GM11168 (cell line): ENCODE data around the gene TLX3.
"Not testable (repeated sequence)": the region's sequence is repeated elsewhere in the genome, so short reads cannot be mapped to it uniquely, and the experiment has no call there.

Source experiments
- in situ Hi-C: fragments of 300-500 bp; cut with MboI; formaldehyde crosslinking; loops from one replicate; pipeline ENCODE4 v1.12.0; 2022; ENCODE audit warnings: low sequenced_read_pairs; ENCODE audit not compliant: unreplicated experiment

Gene TLX3

DNA sequence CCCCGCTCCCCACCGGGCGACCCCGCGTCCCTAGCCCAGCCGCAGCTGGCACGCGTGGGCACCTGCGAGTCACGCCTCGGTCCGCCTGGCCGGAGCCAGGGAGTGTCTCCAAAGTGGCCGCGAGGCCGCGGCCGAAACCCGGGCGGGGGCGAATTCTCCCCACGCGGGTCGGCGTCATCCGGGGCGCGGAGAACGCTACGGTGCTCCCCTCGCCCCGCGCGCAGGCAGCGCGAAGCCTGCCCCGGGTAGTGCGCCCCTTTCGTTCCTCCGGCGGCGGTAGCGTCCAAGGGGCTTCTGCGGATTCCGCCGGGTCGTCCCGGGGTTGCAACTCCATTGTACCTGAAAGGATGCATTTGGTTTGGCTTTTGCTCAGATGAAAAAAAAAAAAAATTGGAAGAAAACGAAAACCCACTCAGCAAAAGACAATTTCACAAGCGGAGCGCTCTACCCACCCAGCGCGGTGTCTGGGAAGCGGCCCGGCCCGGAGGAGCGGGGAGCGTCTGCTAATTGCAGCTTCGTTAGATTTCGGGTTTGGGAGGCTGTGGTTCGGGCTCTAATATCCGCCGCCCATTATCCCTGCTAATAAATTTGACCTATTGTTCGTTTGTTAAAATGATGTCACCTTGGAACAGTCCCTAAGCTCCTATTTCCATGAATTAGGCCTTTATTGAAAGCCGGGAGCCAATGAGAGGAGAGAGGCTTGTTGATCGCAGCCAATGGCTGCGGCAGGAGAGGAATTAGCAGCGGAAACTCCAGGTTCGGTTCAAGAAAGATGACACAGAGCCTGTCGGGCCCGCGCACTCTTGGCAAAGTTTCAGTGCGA, at the start of gene TLX3:
Gene TLX3, plus strand, starts transcription at position 796 of the 823 bp plus-strand sequence. CDS start 118 bp downstream, outside the sequence.
- in situ Hi-C loops: no loop called here

DNA sequence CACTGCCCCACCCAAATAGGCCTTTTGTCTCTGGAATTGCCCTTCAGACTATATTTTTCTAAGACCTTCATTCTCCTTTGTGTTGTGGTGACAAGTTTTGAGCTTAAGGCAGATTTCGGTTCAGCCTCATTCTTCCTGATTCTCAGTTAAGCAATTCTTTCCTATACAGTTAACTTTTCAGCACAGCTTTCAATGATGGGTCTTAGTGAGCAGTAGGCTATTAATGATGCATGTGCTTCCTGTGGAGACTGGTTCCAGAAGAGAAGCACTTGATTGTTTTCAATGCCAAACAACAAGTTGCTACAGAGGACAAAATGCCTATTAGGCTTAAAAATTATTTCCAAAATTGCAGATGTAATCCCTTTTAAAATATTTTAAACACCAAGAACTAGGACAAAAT, 47.7 kb upstream of the TLX3 start:
- in situ Hi-C loops: no loop called here

DNA sequence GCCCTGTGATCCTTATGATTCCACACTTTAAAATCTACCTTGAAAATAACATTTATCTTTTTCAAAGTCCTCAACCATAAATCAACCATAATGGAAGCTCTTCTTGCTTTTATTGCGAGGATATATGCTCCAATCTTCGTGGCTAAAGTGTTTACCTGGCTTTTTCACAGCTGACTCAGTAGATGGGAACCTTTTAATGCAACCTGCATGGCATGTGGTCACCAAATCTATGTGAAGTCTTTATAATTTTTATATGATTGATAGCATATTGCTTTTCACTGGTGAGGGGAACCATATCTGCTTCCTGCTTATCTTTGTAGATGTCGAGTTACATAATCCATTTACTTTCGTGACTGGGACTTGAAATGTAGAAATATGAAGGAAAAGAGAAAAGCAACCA, 47.1 kb upstream of the TLX3 start:
- in situ Hi-C loops: no loop called here

DNA sequence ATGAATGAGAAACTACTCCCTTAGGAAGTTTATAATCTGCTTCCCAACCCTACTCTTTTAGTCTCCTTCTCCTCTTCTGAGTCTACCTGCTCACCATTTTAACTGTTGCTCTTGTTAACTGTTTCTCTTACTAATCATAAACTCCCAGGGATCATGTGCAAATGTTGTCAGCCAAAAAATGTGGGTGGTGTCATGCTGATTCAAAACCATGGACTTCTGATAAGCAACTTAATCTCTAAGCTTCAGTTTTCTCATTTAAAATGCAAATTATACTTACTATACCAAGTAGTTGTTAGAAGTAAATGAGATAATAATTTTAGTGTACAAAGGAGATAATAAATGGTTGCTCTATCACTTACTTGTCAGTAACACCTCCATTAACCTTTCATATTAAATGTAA, 45.9 kb upstream of the TLX3 start:
- in situ Hi-C loops: no loop called here

DNA sequence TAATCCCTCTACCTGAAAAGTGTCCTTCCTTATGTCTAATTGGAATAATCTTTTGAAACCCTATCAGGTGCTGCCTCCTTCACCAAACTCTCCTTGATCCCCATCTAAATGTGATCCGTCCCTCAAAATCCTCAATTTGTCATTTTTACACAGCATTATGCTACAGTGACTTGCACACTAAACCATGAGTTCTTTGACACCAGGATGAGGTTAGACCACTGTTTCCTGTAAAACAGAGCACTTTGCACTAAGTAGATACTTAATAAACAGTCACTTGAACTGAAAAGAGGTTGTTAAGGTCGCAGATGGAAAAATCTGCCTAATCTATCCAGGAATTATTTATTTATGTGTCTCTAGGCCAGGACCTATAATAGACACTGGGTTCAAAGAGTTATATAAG, 44.2 kb upstream of the TLX3 start:
- in situ Hi-C loops: no loop called here

DNA sequence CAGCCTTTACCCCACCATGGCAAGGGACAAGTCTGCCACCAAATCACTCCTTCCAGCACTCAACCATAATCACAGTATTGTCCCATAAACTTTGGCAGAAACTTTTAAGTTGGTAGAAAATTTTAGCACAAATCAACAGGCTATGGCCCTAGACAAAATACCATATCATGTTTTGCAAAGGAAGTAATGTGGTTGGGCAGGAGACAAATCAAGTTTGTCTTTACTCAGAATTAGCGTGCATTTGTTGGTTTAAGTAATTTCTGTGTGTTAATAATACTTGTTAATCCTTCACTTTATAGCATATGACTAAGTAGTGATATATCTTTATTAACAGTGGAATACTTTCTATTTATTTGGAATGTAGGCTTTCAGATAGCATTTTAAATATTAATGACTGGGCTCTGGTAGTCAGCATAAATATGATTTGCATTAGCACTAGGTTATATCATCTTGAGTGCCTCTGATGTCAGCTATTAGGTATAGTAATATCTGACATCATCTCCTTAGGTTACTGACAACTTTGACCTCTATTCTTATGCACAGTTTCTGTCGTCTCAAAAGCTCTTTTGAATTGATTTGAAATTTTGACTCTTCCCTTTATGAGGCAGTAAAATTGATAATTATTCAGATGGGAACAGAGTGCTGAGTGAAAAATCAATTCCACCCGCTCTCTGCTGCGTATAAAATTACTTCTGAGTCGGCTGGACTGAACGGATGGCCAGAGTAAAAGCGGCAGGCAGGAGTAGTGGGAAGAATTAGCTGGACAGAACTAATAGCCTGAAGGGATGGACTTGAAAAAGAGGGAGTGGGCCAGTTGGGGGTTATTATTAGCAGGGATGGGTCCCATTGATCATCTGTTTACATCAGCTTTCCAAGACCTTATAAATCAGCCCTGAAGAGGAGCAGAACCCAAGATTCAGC, 40.1 kb upstream of the TLX3 start:
- in situ Hi-C loops: no loop called here

DNA sequence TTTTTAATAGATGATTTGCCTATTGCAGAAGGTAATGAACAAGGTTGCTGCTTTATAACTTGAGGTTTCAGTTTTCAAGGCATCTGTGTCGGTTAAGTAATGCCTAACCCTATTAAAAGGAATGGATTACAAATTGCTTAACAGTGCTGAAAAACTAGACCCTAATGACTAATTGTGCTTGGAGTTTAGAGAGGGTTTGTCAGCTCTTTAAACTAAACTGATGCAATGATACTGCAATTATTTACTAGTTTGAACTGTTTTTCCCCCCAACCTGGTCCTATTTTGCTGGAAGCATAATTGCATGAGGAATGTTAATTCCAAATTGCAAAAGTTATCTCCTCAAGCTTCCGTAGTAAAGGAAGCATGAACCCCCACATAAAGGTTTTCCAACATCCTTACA, 39.3 kb upstream of the TLX3 start:
- in situ Hi-C loops: no loop called here

DNA sequence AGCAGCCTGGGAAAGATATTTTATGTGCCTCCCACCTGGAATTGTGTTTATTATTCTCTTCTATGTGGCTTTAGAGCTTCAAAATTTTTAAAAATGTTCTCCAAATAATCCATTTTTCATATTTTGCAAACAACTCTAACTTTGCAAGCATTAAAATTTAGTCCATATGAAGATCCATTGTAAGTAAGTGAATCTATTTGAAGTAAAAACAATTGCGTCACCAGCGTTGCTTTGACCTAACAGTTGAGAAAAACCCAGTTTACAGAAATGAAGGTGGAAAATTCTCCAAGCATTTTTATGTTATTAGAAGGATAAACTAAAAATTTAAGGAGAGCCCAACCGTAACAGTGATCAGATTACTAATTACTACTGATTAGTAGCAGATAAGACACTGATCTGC, 38.9 kb upstream of the TLX3 start:
- in situ Hi-C loops: no loop called here

DNA sequence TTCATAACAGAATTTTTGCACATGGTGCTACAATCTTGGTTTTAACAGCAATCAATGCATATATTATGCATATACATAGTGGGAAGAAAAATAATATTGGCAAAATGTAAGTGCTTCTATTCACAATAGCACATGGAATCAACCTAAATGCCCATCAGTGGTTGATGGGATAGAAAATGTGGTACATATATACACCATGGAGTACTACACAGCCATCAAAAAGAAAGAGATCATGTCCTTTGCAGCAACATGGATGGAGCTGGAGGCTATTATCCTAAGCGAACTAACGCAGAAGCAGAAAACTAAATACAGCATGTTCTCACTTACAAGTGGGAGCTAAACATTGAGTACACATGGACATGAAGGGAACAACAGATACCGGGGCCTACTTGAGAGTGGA, 37.2 kb upstream of the TLX3 start:
- in situ Hi-C loops: no loop called here

DNA sequence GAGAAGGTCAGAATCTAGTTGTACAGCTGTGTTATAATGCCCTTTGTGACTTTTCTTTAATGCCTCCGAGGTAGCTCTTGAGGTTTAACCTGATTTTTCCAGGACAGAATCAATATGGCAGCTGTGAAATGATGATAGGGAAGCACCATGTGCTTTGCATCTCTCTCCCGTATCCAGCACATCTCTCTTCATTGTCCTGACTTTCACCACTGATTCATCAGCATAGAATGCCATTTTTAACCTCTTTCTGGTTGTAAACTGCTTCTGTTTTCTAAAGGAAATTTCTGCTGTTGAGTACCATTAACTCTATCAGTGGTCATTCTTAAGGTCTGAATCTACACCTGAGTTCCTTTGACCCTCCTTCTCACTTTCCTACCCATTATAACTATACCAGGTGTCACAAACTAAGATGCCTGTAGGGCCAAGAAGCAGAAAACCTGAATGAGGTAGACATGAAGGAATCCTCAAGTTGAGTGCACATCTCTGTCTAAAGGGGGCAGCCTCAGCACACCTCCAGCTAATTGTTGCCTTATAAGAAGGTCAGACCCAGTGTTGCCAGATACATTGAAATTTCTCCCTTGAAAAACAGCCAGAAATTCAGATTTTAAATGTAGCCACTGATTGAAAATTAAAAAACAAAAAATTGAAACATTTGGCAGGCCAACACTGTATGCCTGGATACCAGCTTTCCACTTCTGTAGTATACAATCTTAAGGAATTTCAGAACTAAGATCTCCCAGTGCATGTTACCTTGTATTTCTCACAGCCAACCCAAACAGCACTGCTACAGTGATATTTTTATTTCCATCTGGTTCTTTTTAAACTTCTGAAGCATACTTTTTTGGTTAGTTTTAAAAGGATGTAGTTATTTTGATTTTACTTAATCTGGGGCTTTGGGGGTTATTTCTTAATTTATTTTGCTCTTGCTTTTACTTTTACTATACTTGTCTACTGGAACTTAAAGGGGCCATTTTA, 35.8 kb upstream of the TLX3 start:
- in situ Hi-C loops: no loop called here

DNA sequence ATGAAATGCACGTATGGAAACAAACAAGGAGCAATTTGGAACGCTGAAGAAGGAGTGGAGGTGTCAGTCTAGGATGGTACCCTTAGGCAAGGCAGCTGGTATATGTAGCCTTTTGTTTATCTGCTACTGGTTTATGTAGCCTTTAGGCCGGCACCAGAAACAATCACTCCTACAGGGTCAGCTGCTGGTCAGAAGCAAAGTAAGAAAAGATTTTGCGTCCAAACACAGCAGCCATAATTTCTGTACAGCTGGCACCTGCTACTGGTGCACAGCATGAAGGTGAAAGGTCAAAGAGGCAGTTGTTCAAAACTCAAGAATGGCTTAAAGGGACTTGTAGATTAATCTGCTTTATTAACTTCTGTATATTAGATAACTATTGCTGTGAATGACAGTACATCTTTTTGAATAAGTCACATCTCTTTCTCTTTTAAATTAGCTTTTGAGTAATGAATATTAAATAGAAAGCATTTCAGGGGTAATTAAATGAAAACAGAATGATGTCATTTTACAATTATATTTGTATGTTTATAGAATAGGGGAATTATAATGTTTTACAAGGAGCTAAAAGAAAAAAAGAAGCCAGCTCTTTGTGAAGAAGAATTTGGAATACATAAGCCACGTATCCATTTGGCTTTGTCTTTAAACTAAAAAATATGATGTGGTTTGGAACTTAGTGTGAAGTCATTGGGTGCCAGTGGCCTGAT, 33.1 kb upstream of the TLX3 start:
- in situ Hi-C loops: no loop called here

DNA sequence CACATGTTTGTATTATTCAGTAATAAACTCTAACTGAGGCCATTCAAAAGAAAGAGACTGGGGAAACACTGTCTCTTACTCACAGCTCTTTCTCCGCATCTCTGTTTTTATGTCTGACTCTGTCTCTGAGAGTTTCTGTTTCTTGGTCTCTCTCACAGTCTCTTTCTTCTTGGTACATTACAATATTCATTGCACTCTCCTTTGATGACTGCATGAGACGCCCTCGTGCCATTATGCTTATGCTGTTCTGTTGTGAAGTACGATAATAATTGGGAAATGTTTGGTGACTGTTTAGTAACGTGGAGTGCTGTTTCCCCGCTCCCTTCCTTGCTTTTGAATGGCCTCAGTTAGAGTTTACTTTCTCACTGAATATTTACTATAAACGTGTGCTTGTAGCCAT, 25.3 kb upstream of the TLX3 start:
- in situ Hi-C loops: no loop called here

DNA sequence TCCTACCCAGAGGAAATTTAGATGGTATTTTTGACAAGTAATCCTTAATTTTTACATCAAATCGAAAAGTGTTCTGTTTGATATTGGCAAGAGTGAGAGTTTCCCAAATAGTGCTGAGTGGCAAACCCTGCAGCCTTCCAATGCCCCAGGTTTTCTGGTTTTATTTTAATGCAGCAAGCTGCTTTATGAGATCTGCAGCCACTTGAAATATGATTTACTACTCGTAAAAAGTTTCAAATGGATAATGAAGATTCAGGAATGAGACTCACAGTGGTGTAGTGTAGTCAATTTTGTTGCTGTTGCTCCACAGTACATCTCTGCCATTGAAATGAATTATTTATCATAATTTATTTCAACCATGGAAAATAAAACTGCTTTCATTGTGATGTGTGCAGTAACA, 23.6 kb upstream of the TLX3 start:
- in situ Hi-C loops: no loop called here

DNA sequence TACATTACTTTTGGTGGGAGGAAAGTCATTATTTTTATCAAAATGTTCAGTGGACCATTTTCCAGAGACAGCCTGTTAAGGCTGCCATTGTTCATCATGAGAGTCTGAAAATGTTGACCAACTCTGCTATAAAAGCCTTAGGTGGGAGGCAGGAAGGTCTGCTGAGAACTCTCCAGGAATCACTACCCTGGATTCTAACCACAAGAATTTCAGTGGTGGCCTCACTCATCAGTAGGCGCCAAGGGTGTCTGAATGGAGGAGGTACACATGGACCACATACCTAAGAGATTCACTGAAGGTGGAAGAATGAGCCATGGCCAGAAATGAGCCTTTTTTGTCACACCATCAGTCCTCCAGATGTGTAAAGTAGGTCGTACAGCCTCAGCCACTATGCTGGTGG, 21.0 kb upstream of the TLX3 start:
- in situ Hi-C loops: no loop called here

DNA sequence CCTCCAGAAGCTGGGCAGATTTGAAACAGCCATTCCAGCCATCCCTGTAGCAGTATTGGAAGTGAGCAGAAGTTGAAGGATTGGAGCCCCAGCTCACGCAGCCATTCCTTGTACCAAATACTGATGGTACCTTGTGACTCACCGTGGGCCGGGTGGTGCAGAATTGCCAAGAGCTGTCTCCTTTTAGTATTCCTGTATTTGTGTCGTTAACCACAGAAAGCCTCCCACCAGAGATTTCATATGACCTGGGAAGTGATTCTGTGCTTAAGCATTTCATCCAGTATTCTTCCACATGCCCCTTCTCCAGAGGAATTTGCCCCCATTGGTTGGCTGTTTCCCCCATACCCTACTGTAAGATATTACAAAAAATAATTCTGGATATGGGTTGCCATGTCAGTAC, 17.7 kb upstream of the TLX3 start:
- in situ Hi-C loops: no loop called here

DNA sequence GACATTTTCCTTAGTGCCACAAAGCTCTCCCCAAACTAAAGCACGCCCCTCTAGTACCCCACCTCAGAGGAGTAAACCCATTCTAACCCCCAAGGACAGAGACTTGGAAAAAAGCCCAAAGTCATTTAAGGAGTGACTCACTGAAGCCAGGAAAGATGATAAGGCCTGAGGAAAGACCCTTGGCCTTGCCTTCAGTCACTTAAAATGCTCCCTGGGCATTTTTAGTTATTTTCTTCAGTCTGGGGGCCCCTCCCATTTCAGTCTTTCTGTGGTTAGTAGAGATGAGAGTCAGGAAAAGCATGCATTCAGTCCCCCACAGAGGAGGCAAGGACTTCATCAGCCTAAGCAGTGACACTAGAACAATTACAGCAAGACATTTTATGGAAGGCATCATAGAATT, 13.7 kb upstream of the TLX3 start:
- in situ Hi-C loops: no loop called here

DNA sequence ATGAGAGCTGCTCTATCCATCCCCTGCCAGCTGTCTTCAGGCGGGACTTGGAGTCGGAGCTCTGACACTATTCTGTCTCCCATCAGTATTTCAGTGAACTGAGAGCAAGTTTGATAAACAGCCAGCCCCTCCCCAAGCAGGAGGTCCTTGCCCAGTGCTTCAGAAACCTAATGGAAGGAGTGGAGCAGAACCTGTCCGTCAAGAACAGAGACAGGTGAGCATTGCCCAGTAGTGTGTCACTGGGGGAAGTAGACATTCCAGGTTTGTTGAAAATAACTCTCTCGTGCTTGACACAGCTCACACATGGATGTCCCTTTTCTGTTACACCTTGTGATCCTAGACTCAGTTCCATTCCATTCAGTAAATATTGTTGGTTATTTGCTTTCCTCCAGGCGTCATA, 13.2 kb upstream of the TLX3 start:
- in situ Hi-C loops: no loop called here

DNA sequence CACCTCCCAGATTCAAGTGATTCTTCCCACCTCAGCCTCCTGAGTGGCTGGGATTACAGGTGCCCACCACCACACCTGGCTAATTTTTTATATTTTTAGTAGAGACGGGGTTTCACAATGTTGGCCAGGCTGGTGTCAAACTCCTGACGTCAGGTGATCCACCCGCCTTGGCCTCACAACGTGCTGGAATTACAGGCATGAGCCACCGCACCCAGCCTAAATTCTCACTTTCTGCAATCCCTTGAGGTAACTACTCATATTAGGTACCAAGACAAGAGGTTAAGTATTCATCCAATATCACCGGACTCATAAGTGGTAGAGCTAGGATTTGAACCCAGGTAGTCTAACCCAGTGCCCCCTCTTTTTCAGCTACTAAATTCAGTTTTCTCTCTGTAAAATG, 11.1 kb upstream of the TLX3 start:
- in situ Hi-C loops: not testable (repeated sequence)

DNA sequence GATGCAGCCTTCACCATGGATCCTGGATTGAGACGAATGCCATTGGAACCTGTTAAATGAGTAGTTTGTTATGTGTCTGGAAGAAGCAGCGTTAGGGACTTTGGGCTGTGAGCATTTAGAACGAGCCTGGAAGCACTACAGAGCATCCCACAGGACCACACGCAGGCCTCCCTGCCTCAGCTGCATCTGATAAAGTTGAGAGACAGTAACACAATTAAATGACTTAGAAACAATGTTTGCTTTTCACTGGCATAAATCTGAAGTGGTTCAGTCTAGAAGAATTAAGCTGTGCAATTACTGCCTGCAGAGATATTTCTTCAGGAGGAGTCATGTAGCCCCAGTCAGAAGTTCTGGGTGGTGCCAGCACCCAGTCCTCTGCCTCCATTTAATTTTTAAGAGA, 9.8 kb upstream of the TLX3 start:
- in situ Hi-C loops: no loop called here

DNA sequence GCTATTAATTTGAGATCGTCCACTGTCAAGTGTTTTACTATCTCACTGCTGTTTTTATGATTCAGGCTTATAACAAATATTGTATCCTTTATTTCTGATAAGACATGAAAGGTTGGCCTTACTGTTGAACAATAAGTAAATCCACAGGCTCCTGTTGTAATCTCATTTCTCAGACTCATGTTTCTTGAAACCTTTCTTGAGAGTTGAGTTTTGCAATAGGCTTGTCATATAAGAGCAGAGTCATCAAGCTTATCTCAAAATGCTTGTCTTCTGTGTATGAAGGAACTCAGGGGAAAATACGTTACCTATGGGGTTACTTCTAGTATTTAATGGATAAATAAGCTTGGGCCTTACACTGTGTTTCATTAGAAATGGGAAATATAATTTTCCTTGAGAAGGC, 9.2 kb upstream of the TLX3 start:
- in situ Hi-C loops: no loop called here
